ENCODE data around the gene ZNF580. TPM values are rescaled to one million over a fixed set of nuclear protein-coding genes. Genes with fewer than 3 reads are reported as not detected.

The ZNF580 gene
- total RNA-seq, 1 experiment from 2014 or later, result 55.3 TPM

- DNase-seq (ENCODE audit: low read depth), result no peak
These were observed 49.4 kb downstream of the ZNF580 start for GRCh38 chr19:55690109-55690768.

GRCh38 chr19:55690769-55691545, 50.2 kb downstream of the ZNF580 start:
- no peak for DNase-seq (ENCODE audit: low read depth)

DNA sequence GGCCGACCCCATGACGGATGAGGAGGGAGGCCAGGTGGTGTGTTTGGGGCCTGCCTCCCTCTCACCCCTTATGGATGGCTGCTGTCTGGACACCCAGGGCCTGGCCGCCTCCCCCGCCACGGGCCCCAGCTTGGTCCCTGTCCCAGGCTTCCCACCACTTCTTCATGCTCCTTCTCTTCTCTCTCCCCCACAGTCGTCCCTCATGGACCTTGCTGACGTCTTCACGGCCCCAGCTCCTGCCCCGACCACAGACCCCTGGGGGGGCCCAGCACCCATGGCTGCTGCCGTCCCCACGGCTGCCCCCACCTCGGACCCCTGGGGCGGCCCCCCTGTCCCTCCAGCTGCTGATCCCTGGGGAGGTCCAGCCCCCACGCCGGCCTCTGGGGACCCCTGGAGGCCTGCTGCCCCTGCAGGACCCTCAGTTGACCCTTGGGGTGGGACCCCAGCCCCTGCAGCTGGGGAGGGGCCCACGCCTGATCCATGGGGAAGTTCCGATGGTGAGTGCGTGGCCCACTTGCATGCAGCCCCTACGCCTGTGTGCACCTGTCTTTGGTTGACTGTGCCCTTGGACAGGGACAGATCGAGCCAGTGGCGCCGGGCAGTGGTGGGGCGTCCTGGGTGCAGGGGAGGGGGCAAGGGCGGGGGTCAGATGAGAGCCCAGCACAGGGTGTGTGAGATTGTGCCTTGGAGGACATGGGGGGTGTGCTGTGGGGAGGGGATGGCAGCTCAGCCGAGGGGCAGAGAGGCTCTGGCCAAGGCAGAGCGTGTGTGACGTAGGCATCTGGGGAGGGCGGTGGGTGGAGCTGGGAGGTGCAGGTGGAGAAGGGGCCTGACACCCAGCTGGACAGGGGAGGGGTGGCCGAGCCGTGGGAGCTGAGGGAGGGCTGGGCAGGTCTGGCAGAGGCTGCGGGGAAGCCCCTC, 51.0 kb downstream of the ZNF580 start:
- no peak for DNase-seq (ENCODE audit: low read depth)

DNA sequence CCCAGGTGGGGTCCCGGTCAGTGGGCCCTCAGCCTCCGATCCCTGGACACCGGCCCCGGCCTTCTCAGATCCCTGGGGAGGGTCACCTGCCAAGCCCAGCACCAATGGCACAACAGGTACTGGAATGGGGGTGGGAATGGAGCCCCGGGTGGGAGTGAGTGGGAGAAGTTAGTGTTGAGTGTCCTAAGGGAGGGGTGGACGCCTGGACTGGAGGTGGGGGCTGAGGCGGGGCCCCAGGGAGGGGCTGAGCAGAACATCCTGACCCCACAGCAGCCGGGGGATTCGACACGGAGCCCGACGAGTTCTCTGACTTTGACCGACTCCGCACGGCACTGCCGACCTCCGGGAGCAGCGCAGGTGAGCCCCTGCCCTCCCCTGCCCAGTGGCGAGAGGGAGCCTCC, 51.9 kb downstream of the ZNF580 start:
- no peak for DNase-seq (ENCODE audit: low read depth)

Other genes starting within 250 kb of the ZNF580 start
- gene UBE2S, start 233.2 kb upstream of the ZNF580 start, total RNA-seq (2014; rRNA removed; shearing (Covaris generic)), result 646 and 1,047 TPM in 2 replicates
- not detected in 2 replicates for gene SHISA7, start 197.7 kb upstream of the ZNF580 start, total RNA-seq (2014; rRNA removed; shearing (Covaris generic))
- 82.1 and 89.8 TPM in 2 replicates for gene ISOC2, start 179.4 kb upstream of the ZNF580 start, total RNA-seq (2014; rRNA removed; shearing (Covaris generic))
- 0.10 TPM in 1 of 2 replicates, not detected in the other for gene C19orf85, start 176.3 kb upstream of the ZNF580 start, total RNA-seq (2014; rRNA removed; shearing (Covaris generic))
- gene ZNF628, start 164.4 kb upstream of the ZNF580 start, total RNA-seq (2014; rRNA removed; shearing (Covaris generic)), result 2.4 and 4.6 TPM in 2 replicates
- 27.4 and 31.7 TPM in 2 replicates for gene NAT14, start 155.8 kb upstream of the ZNF580 start, total RNA-seq (2014; rRNA removed; shearing (Covaris generic))
- 0.05 and 0.07 TPM in 2 replicates for gene SSC5D, start 152.6 kb upstream of the ZNF580 start, total RNA-seq (2014; rRNA removed; shearing (Covaris generic))
- not detected in 2 replicates for gene SBK2, start 103.9 kb upstream of the ZNF580 start, total RNA-seq (2014; rRNA removed; shearing (Covaris generic))
- not detected in 2 replicates for gene SBK3, start 95.5 kb upstream of the ZNF580 start, total RNA-seq (2014; rRNA removed; shearing (Covaris generic))
- gene ZNF579, start 60.2 kb upstream of the ZNF580 start, total RNA-seq (2014; rRNA removed; shearing (Covaris generic)), result 8.2 and 8.3 TPM in 2 replicates
- gene FIZ1, start 41.5 kb upstream of the ZNF580 start, total RNA-seq (2014; rRNA removed; shearing (Covaris generic)), result 6.0 and 10.0 TPM in 2 replicates
- gene ZNF524, start 40.7 kb upstream of the ZNF580 start, total RNA-seq (2014; rRNA removed; shearing (Covaris generic)), result 18.8 and 26.2 TPM in 2 replicates
- gene ZNF865, start 35.4 kb upstream of the ZNF580 start, total RNA-seq (2014; rRNA removed; shearing (Covaris generic)), result 2.2 and 3.8 TPM in 2 replicates
- 4.1 and 6.1 TPM in 2 replicates for gene ZNF784, start 16.4 kb upstream of the ZNF580 start, total RNA-seq (2014; rRNA removed; shearing (Covaris generic))
- gene ZNF581, start 2.6 kb downstream of the ZNF580 start, total RNA-seq (2014; rRNA removed; shearing (Covaris generic)), result 23.7 and 29.5 TPM in 2 replicates
- gene CCDC106, start 7.2 kb downstream of the ZNF580 start, total RNA-seq (2014; rRNA removed; shearing (Covaris generic)), result 14.0 and 17.6 TPM in 2 replicates
- gene U2AF2, start 14.0 kb downstream of the ZNF580 start, total RNA-seq (2014; rRNA removed; shearing (Covaris generic)), result 334 and 352 TPM in 2 replicates
- gene EPN1, start 34.2 kb downstream of the ZNF580 start, total RNA-seq (2014; rRNA removed; shearing (Covaris generic)), result 97.4 and 122 TPM in 2 replicates
- not detected in 2 replicates for gene NLRP9, start 97.4 kb downstream of the ZNF580 start, total RNA-seq (2014; rRNA removed; shearing (Covaris generic))
- gene RFPL4A, start 118.1 kb downstream of the ZNF580 start, total RNA-seq (2014; rRNA removed; shearing (Covaris generic)), result 0.13 and 0.18 TPM in 2 replicates
- gene RFPL4AL1, start 128.1 kb downstream of the ZNF580 start, total RNA-seq (2014; rRNA removed; shearing (Covaris generic)), result not detected in 2 replicates
- gene NLRP11, start 191.0 kb downstream of the ZNF580 start, total RNA-seq (2014; rRNA removed; shearing (Covaris generic)), result 0.03 and 0.13 TPM in 2 replicates
- gene NLRP4, start 195.5 kb downstream of the ZNF580 start, total RNA-seq (2014; rRNA removed; shearing (Covaris generic)), result not detected in 2 replicates

All from HT1080 (cell line).